ENCODE results near the gene CA5A. TPM values are rescaled to one million over a fixed set of nuclear protein-coding genes. Genes with fewer than 3 reads are reported as not detected.

CA5A gene
- total and polyA plus RNA-seq, 2 of the 4 experiments (the other 2 are of a cell fraction) = not detected

DNA sequence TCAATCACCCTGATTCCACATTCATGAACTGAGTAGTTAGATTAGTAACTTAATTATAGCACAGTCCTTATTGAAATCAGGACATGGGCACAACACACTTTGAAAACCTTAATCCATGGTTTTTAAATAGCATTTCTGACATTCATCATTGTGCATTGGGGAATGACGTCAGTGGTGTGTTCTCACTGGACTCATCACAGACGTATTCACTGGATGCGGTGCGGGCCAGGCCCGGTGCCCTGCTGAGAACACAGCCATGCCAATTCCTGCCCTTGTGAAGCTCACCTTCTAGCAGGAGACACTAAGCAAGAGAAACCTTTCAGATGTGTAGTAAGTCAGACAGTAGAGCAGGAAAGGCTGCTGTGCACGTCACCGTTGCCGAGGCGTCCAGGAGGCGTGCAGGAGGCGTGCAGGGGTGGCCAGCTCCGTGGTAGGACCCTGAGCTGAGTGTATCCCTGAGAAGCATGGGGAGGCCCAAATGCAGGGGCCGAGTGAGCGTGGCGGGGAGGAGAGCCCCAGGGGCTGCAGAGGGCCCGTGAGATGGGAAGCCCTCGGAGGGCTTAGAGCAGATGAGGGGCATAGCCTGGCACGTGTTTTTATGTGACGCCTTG, 27.8 kb upstream of the CA5A start:
- intact Hi-C loops (cut with micrococcal nuclease) (no loop called here), dilution Hi-C loops (cut with HindIII; ENCODE audit: low sequenced_read_pairs, unreplicated experiment) (no loop called here), in situ Hi-C loops (cut with MboI; ENCODE audit: low sequenced_read_pairs) (no loop called here)
- Histone ChIP-seq H3K27ac (ENCODE audit: insufficient read depth, low read length) (no peak overlapping the region), H3K4me1 (ENCODE audit: control insufficient read depth, insufficient read depth, low read length) (peaks cover 26% of the 10 kb centered on the region), H3K4me2 (ENCODE audit: low read depth, low read length) (no peak overlapping the region), H2AK9ac (replicated peaks; ENCODE audit: low read depth, low read length, poor library complexity) (no peak overlapping the region), H4K20me1 (ENCODE audit: insufficient read depth, low read length) (peaks cover 16% of the 10 kb centered on the region; the same call in 1 of the 2 replicates), H3K4ac (ENCODE audit: low read depth, low read length) (peak overlapping the region; percentile 41; the same call in 1 of the 2 replicates), H4K91ac (ENCODE audit: insufficient read depth, low read depth, low read length) (no peak overlapping the region), H2BK5ac (ENCODE audit: low read depth, low read length, poor library complexity, severe bottlenecking) (peak overlapping the region; percentile 71), H2BK120ac (ENCODE audit: low read depth, low read length) (peak overlapping the region; percentile 37; the same call in 1 of the 2 replicates), H3K27me3 (ENCODE audit: control insufficient read depth, insufficient read depth, low read length) (no peaks in the 10 kb centered on the region), H3K36me3 (ENCODE audit: control insufficient read depth, insufficient read depth, low read length) (no peaks in the 10 kb centered on the region), H3K9me1 (ENCODE audit: insufficient read depth, low read length) (peaks cover 16% of the 10 kb centered on the region), H2AFZ (replicated peaks; ENCODE audit: low read length, poor library complexity) (no peak overlapping the region), H3K79me1 (ENCODE audit: low read depth in 1 of 2, low read length in 2 of 2) (peaks cover 21 to 88% of the 10 kb centered on the region in 2 experiments), H2BK15ac (ENCODE audit: low read depth, low read length) (no peak overlapping the region; the same call in 2 of the 3 replicates), H2AK5ac (ENCODE audit: low read depth, low read length) (peak overlapping the region; percentile 37), H3K56ac (ENCODE audit: extremely low read depth, insufficient read depth, low read length) (no peak overlapping the region), H2BK20ac (ENCODE audit: low read depth, low read length) (no peak overlapping the region), H3K23ac (ENCODE audit: low read depth, low read length) (no peak overlapping the region), H3K18ac (ENCODE audit: low read depth, low read length) (peak overlapping the region; percentile 20; the same call in 1 of the 2 replicates), H3K9ac (ENCODE audit: low read depth, low read length) (no peak overlapping the region), H4K8ac (ENCODE audit: low read depth in 2 of 2, low read length in 2 of 2) (peak overlapping the region in 1 of 2 experiments; percentile 50; a peak in 1 of 4 replicates), H3K9me3 (ENCODE audit: control insufficient read depth, insufficient read depth, low read length) (no peaks in the 10 kb centered on the region), H3K14ac (replicated peaks; ENCODE audit: low read depth, low read length) (peak overlapping the region; percentile 92; the same call in 1 of the 2 replicates), H4K5ac (ENCODE audit: low read depth, low read length) (no peak overlapping the region; the same call in 1 of the 2 replicates), H3K4me3 (ENCODE audit: insufficient read depth, low read depth, low read length) (no peak overlapping the region)
- BruUV-seq (replicated peaks) = no TSS peak
- ChIA-PET CTCF (no interaction called here), POLR2A (ENCODE audit: unreplicated experiment) (no interaction called here)
- ATAC-seq (ENCODE audit: low read depth) (no peak), DNase-seq (no peak)
- no peak for TF ChIP-seq NFE2L2 (IDR thresholded peaks at IDR 0.05; ENCODE audit: low read depth, low read length)
- WGBS, 2 experiments (ENCODE audit: extremely low coverage in 2 of 2, insufficient read length in 1 of 2) = 87% methylated on average over 18 of the region's 19 CpGs; no CpG with 5 or more reads in 1 of the 2 experiments

Measured in IMR-90 (cell line).